DMS114 treated with DMSO at 0.1 percent for 48 hours (cell line): Measurements from ENCODE around the gene VPS26C.

ENCODE experiments used
- DNase-seq: peaks from one replicate; lab custom pipeline; 2025; ENCODE audit not compliant: unreplicated experiment; lab: John Stamatoyannopoulos, UW

Gene VPS26C

GRCh38 chr21:37206496-37206895 lies 60.6 kb downstream of the VPS26C start:
- no peak for DNase-seq

GRCh38 chr21:37204580-37204979 lies 62.6 kb downstream of the VPS26C start:
- no peak for DNase-seq

DNA sequence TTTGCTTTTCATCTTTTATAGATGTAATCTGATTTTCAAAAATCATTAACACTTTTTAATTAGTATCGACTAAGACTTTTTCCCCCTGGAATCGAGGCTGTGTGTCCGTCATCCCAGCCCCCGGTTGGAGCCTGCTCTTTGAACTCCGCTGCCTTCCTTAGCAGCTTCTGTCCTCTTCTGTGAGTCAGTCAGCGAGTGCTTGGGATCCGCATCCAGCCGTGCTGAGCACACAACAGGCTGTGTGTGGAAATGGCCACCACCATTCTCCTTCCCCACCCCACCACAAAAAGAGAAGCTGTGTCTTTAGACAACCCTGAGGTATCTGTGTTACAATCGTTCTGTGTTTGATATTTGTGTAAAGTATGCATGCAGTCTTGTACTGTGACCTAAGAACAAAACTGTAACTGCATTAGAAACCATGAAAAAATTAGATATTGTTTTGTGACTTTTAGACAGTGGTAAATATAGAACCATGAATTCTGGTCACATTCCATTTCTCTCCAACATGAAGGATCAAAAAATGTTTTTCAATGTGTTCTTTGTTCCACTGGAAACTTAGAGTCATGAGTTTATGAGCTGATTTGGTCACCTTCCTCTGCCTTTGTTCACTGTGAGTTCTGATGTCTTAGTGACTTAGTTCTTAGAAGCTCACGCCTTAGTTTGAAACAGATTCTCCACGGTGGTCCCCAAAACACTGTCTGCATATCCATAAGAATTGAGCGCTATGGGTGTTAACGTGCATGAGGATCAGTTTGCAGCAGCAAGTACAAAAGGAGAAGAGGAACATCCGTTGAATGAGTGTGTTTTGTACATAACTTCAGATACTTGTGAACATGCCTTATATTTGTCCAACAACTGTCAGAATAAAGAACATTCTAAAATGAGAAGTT lies 64.7 kb downstream of the VPS26C start:
- no peak for DNase-seq

DNA sequence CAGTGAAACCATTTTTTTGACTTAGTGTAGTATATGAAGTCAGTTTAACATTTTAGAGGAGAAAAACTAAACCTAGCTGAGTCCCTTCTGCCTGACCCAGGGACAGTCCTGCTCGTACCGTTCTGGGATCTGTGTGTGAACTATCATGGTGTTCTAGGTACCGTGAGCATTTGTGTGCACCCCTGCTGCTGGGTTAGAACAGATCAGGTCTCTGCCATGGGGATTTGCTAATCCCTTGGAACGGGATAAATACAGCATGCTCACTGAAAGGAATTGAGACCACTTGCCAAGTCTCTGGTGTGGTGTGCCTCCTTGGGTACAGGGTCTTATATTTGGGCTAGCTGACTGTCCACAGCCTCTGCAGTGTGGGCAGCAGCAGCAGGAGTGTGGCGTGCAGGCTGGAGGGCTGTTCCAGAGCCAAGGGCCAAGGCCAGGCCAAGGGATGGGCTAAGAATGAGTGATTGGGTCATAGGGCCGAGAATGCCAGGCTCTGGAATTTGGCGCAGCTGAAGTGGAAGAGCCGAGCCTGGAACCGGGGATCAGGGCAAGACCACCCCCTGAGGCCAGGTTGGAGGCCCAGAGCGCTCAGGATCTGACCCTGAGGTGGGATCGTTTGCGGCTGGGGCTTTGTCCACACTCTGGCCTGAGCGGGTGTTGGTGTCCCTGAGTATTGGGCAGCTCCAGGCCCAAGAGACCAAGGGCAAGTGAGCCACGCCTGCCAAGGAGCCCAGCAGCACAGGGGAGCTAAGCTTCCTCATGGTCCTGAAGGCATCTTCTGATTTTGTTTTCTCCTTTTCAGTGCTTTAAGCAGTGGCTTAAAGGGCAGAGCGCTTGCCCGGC lies 66.3 kb downstream of the VPS26C start:
- no peak for DNase-seq

DNA sequence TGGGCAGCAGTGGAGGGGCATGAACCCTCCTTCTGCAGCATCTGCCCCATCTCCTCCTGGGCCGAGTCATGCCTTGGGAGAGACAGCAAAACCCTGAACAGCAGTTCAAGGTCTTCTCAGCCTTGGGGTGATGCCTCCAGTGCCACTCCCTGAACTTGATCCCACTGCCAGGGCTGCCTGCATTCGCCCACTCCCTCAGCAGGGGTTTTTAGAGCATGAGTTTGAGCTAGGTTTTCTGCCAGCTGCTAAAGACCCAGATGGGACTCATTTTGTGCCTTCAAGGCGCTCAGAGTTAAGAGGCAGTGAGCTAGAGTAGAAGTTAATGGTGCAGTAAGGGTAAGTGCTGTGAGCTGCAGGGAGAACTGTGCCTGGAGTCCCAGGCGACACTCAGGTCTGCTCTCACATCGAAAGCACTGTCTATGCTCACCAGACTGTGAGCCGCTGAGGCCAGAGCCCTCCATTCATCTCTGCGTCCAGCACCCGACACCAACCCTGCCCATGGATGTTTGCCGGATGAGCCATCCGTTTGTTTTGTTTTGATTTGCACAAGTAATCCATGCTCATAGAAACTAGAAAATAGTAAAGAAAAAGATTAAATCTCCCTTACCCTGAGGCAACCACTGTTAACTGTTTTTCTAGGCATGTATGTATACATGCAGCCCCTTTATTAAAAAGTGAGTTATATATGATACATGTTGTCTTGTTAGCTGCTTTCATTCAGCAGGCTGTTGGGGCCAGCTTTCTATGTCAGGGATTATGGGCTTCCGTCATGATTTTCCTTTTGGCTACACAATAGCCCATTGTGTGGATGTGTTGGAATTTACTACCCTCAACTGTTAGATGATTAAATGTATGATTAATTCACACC lies 67.8 kb downstream of the VPS26C start:
- DNase-seq: no peak

- DNase-seq: no peak
Measured at GRCh38 chr21:37197746-37198145, 69.4 kb downstream of the VPS26C start.

DNA sequence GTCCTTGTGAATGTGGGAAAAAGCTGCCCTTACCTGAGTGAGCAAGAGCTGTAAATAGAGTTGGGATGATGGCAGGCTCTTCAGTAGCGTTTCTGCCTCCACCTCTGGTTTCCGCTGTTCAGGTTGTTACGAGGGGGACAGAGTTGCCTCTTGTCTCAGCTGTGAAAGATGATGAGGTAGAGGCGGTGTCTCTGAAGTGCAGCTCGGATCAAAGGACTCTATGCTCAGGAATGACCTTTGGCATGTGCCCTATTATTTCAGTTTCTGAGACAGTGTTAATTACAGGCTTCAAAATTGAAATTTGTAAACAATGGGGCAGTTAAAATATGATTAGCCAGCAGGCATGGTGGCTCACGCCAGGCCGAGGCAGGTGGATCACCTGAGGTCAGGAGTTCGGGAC lies 70.3 kb downstream of the VPS26C start:
- no peak for DNase-seq

DNA sequence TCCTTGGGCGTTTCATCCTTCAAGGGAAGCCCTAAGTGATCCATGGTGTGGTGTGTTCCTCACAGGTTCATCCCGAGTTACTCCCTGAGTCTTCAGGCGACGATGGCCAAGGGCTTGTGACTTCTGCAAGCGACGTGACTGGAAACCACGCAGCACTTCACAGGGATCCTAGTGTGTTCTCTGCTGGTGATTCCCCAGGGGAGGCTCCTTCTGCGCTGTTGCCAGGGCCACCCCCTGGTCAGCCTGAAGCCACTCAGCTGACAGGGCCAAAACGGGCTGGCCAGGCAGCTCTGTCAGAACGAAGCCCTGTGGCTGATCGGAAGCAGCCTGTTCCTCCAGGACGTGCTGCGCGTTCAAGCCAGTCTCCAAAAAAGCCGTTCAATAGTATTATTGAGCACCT lies 71.5 kb downstream of the VPS26C start:
- no peak for DNase-seq

- no peak for DNase-seq
Measured at GRCh38 chr21:37195059-37195458, 72.1 kb downstream of the VPS26C start.

GRCh38 chr21:37193676-37194075 lies 73.5 kb downstream of the VPS26C start:
- DNase-seq: no peak

DNA sequence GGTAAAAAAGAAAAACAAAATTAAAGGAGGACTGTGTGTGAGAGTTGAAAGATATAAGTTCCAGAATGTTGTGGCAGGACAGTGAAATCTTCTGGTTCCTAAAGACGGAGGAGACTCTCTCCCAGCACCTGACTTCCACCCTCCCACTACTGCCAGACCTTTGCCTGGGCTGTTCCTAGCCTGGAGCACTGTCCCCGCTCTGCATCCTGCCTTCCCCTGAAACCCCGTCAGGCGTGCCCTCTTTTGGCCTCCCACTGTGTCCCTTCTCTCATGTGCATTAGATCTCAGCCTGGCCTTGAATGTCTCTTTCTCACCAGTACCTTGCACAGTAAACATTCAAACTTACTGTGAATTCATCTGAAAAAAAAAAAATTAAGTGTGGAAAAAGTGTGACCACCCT lies 74.1 kb downstream of the VPS26C start:
- no peak for DNase-seq

DNA sequence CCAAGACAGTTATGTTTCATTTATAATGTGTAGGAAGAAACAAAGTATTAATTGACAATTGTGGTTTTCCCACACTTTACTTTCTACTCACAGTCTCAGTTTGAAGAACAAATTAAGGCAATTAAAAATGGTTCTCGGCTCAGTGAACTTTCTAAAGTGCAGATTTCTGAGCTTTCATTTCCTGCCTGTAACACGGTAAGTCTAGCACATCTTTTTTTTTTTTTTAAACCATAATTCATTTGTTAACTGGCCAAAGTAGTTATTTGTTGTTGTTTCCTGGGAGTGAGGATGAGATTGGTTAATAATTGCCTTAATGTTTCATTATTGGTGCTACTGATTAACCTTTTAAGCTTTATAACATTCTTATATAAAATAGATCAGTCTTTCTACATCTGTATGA lies 75.1 kb downstream of the VPS26C start:
- DNase-seq: no peak

DNA sequence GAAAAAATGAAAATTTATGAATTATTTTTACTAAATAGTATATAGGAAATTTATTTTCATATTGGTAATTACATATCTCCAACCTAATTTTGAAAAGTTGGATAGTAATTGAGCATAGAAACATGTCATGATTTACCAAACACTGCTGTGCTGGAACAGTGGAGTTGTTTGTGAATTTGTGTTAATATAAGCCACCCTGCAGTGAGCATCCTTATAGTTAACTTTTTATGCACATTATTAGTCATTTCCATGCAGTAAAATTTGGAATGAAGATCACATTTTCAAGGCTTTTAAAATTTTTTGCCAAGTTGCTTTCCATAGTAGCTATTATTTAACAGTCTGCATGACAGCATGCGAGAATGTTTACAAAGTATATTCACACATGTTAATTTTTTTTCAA lies 78.3 kb downstream of the VPS26C start:
- DNase-seq: no peak

DNA sequence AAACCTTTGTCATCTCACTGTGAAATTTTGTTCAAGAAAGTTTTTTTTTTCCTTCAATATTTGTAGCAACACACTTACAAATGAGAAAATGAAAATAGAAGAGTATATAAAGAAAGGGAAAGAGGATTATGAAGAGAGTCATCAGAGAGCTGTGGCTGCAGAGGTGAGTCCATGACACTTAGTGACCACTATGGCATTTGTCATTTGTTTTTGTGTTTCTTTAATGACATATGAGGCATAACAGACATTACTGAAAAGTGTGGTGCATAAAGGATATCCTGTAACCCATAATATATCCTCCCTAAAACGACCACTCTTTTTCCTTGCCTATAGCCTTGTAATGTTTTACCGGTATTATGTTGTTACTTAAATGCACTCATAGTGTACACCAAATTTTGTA lies 80.2 kb downstream of the VPS26C start:
- no peak for DNase-seq

- DNase-seq: no peak
Measured at GRCh38 chr21:37184784-37185593, 82.1 kb downstream of the VPS26C start.

- no peak for DNase-seq
Measured at GRCh38 chr21:37183749-37184148, 83.4 kb downstream of the VPS26C start.

- no peak for DNase-seq
Measured at GRCh38 chr21:37182222-37182621, 84.9 kb downstream of the VPS26C start.

DNA sequence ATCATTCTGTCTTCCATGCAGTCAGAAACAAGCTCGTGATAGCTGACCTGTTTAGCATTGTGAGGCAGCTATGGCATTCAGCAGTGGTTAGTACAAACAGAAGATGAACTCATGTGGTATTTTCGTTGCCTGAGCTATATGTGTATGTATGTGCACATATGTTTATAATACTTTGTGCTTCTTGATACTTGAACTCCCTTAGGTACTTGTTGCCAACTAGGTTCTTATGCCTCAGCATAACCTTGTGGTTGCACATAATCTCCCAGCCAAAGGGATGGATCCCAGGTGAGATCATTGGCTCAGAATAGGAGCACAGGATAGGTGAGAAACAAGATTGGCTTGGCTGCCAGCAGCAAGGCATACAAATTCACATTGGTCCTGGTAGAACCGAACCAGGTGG lies 86.1 kb downstream of the VPS26C start:
- no peak for DNase-seq

DNA sequence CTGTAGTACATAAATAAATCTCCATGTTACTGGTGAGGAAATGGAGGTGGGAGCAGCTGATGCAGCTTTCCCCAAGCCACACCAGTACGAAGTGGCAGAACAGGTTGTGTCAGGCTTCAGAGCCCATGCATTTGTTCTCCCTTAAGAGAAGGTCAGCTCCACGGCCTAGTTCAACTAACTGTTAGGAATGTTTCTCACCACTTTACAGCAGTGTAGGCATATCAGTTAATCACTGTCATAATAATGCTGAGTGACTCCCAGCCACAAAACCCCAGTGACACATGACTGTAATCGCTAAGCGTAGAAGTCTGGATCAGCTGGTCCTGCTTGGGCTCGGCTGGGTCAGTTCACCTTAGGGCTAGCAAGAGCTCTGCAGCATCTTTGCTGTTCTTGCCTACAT lies 90.4 kb downstream of the VPS26C start:
- DNase-seq: no peak
